ENCODE measurements around the gene RNLS. TPM values are rescaled to one million over a fixed set of nuclear protein-coding genes. Genes with fewer than 3 reads are reported as not detected.

Gene RNLS
- total RNA-seq, 2 donors from 2014 or later, result 21.7 to 31.8 TPM

GRCh38 chr10:88428976-88429375 lies 154.1 kb downstream of the RNLS start:
- no peak overlapping the region for H3K4me3 ChIP-seq
- no peaks in the 10 kb centered on the region for H3K27me3 ChIP-seq (replicated peaks; ENCODE audit: insufficient read depth)
- TF ChIP-seq POLR2AphosphoS5 (IDR thresholded peaks at IDR 0.05), result no peak
- no peak for TF ChIP-seq CTCF (IDR thresholded peaks at IDR 0.05)
- no peak for TF ChIP-seq POLR2A (IDR thresholded peaks at IDR 0.05)
- H3K9me3 ChIP-seq, result no peaks in the 10 kb centered on the region
- DNase-seq (ENCODE audit: low spot score), result no peak
- 90% methylated on average over 1 of the region's 1 CpG for WGBS
- no peak overlapping the region for H3K27ac ChIP-seq
- H3K36me3 ChIP-seq, result no peaks in the 10 kb centered on the region
- no peaks in the 10 kb centered on the region for H3K4me1 ChIP-seq (replicated peaks)
- intact Hi-C loops (cut with DNase I), result no loop called here

GRCh38 chr10:88428442-88428841 lies 154.7 kb downstream of the RNLS start:
- Histone ChIP-seq H3K27ac (no peak overlapping the region), H3K27me3 (replicated peaks; ENCODE audit: insufficient read depth) (no peaks in the 10 kb centered on the region), H3K36me3 (no peaks in the 10 kb centered on the region), H3K4me3 (no peak overlapping the region), H3K9me3 (no peaks in the 10 kb centered on the region), H3K4me1 (replicated peaks) (no peaks in the 10 kb centered on the region)
- no peak for DNase-seq (ENCODE audit: low spot score)
- intact Hi-C loops (cut with DNase I), result no loop called here
- TF ChIP-seq CTCF (IDR thresholded peaks at IDR 0.05) (no peak), POLR2AphosphoS5 (IDR thresholded peaks at IDR 0.05) (no peak), POLR2A (IDR thresholded peaks at IDR 0.05) (no peak)
- 68% methylated on average over 1 of the region's 1 CpG for WGBS

GRCh38 chr10:88427024-88427423 lies 156.1 kb downstream of the RNLS start:
- H3K4me3 ChIP-seq, result no peak overlapping the region
- no peak overlapping the region for H3K27ac ChIP-seq
- no peaks in the 10 kb centered on the region for H3K27me3 ChIP-seq (replicated peaks; ENCODE audit: insufficient read depth)
- no peaks in the 10 kb centered on the region for H3K4me1 ChIP-seq (replicated peaks)
- TF ChIP-seq POLR2AphosphoS5 (IDR thresholded peaks at IDR 0.05) (no peak), CTCF (IDR thresholded peaks at IDR 0.05) (no peak), POLR2A (IDR thresholded peaks at IDR 0.05) (no peak)
- H3K9me3 ChIP-seq, result no peaks in the 10 kb centered on the region
- no peak for DNase-seq (ENCODE audit: low spot score)
- intact Hi-C loops (cut with DNase I), result no loop called here
- WGBS, result 98% methylated on average over 2 of the region's 2 CpGs
- no peaks in the 10 kb centered on the region for H3K36me3 ChIP-seq

- intact Hi-C loops (cut with DNase I), result no loop called here
- DNase-seq (ENCODE audit: low spot score), result no peak
- Histone ChIP-seq H3K27me3 (replicated peaks; ENCODE audit: insufficient read depth) (no peaks in the 10 kb centered on the region), H3K9me3 (no peaks in the 10 kb centered on the region), H3K4me1 (replicated peaks) (no peaks in the 10 kb centered on the region), H3K27ac (no peak overlapping the region), H3K36me3 (no peaks in the 10 kb centered on the region), H3K4me3 (no peak overlapping the region)
- WGBS, result 52% methylated on average over 5 of the region's 5 CpGs
- TF ChIP-seq POLR2A (IDR thresholded peaks at IDR 0.05), result no peak
- TF ChIP-seq POLR2AphosphoS5 (IDR thresholded peaks at IDR 0.05), result no peak
- no peak for TF ChIP-seq CTCF (IDR thresholded peaks at IDR 0.05)
Measured at GRCh38 chr10:88424881-88425280, 158.2 kb downstream of the RNLS start.

GRCh38 chr10:88423732-88424131 lies 159.4 kb downstream of the RNLS start:
- no peaks in the 10 kb centered on the region for H3K27me3 ChIP-seq (replicated peaks; ENCODE audit: insufficient read depth)
- no peak for TF ChIP-seq POLR2AphosphoS5 (IDR thresholded peaks at IDR 0.05)
- TF ChIP-seq CTCF (IDR thresholded peaks at IDR 0.05), result no peak
- no peak for TF ChIP-seq POLR2A (IDR thresholded peaks at IDR 0.05)
- no peak for DNase-seq (ENCODE audit: low spot score)
- intact Hi-C loops (cut with DNase I), result no loop called here
- H3K4me1 ChIP-seq (replicated peaks), result no peaks in the 10 kb centered on the region
- H3K27ac ChIP-seq, result no peak overlapping the region
- H3K4me3 ChIP-seq, result no peak overlapping the region
- no peaks in the 10 kb centered on the region for H3K9me3 ChIP-seq
- H3K36me3 ChIP-seq, result no peaks in the 10 kb centered on the region
